ENCODE measurements around the gene COL25A1. TPM values are rescaled to one million over a fixed set of nuclear protein-coding genes. Genes with fewer than 3 reads are reported as not detected.

The COL25A1 gene
- total RNA-seq, 1 donor from 2014 or later = 10.4 TPM

DNA sequence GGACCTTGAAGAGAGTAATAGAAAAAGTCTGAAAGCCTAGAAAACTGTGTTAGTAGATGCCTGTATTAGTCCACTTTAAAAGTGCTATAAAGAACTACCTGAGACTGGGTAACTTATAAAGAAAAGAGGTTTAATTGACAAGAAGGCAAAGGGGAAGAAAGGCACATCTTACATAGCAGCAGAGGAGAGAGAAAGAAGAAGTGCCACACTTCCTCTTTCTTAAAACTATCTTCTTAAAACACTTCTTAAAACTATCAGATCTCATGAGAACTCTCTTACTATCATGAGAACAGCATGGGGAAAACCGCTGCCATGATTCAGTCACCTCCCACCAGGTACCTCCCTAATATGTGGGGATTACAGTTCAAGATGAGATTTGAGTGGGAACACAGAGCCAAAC is 18.8 kb upstream of the COL25A1 start:
- DNase-seq (ENCODE audit: low read depth) (no peak), FAIRE-seq (no peak)
- H3K79me2 ChIP-seq (ENCODE audit: insufficient read depth, low read length) = no peaks in the 10 kb centered on the region
- no peaks in the 10 kb centered on the region for H4K20me1 ChIP-seq (ENCODE audit: insufficient read depth, low read length)
- no peak overlapping the region for H3K4me2 ChIP-seq (ENCODE audit: low read length)
- H3K27me3 ChIP-seq (ENCODE audit: insufficient read depth, low read length) = no peaks in the 10 kb centered on the region
- no peak overlapping the region for H3K27ac ChIP-seq (ENCODE audit: low read depth, low read length)
- Mint-ChIP-seq H3K27me3 (ENCODE audit: low read depth, unreplicated experiment) (no peaks in the 10 kb centered on the region), H3K27ac (ENCODE audit: unreplicated experiment) (no peak overlapping the region), H3K9me3 (ENCODE audit: unreplicated experiment) (peaks cover 20% of the 10 kb centered on the region), H3K36me3 (ENCODE audit: low read depth, unreplicated experiment) (peaks cover 8% of the 10 kb centered on the region), H3K4me1 (ENCODE audit: low read depth, unreplicated experiment) (no peaks in the 10 kb centered on the region), H3K4me3 (ENCODE audit: unreplicated experiment) (no peak overlapping the region)
- no peak overlapping the region for H3K4me3 ChIP-seq (ENCODE audit: insufficient read depth, low read depth, low read length)
- TF ChIP-seq EZH2 (IDR thresholded peaks at IDR 0.05; ENCODE audit: insufficient read depth, low read length) = no peak
- no peak for TF ChIP-seq CTCF (IDR thresholded peaks at IDR 0.05; ENCODE audit: insufficient read depth, low read depth, low read length)
- H2AFZ ChIP-seq (ENCODE audit: low read depth, low read length) = no peak overlapping the region
- H3K36me3 ChIP-seq (ENCODE audit: insufficient read depth, low read length) = no peaks in the 10 kb centered on the region
- H3K9ac ChIP-seq (ENCODE audit: low read length) = no peak overlapping the region
- no peaks in the 10 kb centered on the region for H3K4me1 ChIP-seq (ENCODE audit: insufficient read depth, low read length)
- peaks cover 5% of the 10 kb centered on the region for H3K9me3 ChIP-seq (ENCODE audit: insufficient read depth, low read depth, low read length)

- peaks cover 22% of the 10 kb centered on the region for H3K9me3 Mint-ChIP-seq (ENCODE audit: unreplicated experiment)
Measured at GRCh38 chr4:109319684-109320083, 17.2 kb upstream of the COL25A1 start.

More at GRCh38 chr4:109319684-109320083, 17.2 kb upstream of the COL25A1 start:
- H4K20me1 ChIP-seq (ENCODE audit: insufficient read depth, low read length) = no peaks in the 10 kb centered on the region
- Mint-ChIP-seq H3K27me3 (ENCODE audit: low read depth, unreplicated experiment) (no peaks in the 10 kb centered on the region), H3K36me3 (ENCODE audit: low read depth, unreplicated experiment) (peaks cover 9% of the 10 kb centered on the region), H3K27ac (ENCODE audit: unreplicated experiment) (no peak overlapping the region), H3K4me3 (ENCODE audit: unreplicated experiment) (no peak overlapping the region), H3K4me1 (ENCODE audit: low read depth, unreplicated experiment) (no peaks in the 10 kb centered on the region)
- no peaks in the 10 kb centered on the region for H3K27me3 ChIP-seq (ENCODE audit: insufficient read depth, low read length)
- H3K79me2 ChIP-seq (ENCODE audit: insufficient read depth, low read length) = no peaks in the 10 kb centered on the region
- no peaks in the 10 kb centered on the region for H3K4me1 ChIP-seq (ENCODE audit: insufficient read depth, low read length)
- FAIRE-seq (no peak), DNase-seq (ENCODE audit: low read depth) (no peak)
- H3K9ac ChIP-seq (ENCODE audit: low read length) = no peak overlapping the region
- TF ChIP-seq EZH2 (IDR thresholded peaks at IDR 0.05; ENCODE audit: insufficient read depth, low read length) = no peak
- TF ChIP-seq CTCF (IDR thresholded peaks at IDR 0.05; ENCODE audit: insufficient read depth, low read depth, low read length) = no peak
- peaks cover 5% of the 10 kb centered on the region for H3K9me3 ChIP-seq (ENCODE audit: insufficient read depth, low read depth, low read length)
- H3K36me3 ChIP-seq (ENCODE audit: insufficient read depth, low read length) = no peaks in the 10 kb centered on the region
- no peak overlapping the region for H3K4me3 ChIP-seq (ENCODE audit: insufficient read depth, low read depth, low read length)
- no peak overlapping the region for H3K4me2 ChIP-seq (ENCODE audit: low read length)
- H2AFZ ChIP-seq (ENCODE audit: low read depth, low read length) = no peak overlapping the region
- H3K27ac ChIP-seq (ENCODE audit: low read depth, low read length) = no peak overlapping the region

Measured in astrocyte (in vitro differentiated cells and primary cell).